ENCODE measurements around the gene CENPO. TPM values are rescaled to one million over a fixed set of nuclear protein-coding genes. Genes with fewer than 3 reads are reported as not detected.
A peak's percentile ranks its signal among the peaks of the same experiment; 100 is the strongest.

The CENPO gene
- total and polyA plus RNA-seq, 12 donors = 2.6 to 16.6 (median 9.5) TPM

- 92 to 94% (median 93%) methylated on average over 12 to 14 of the region's 14 CpGs for WGBS, 4 donors
- intact Hi-C loops (cut with DNase I) = loop anchor here (2.0 to 5.0 kb wide), 3 partner anchors 405 to 414 kb away; no protein-coding TSS in a partner anchor
- H3K36me3 ChIP-seq (replicated peaks in 1 of 2) = peaks cover 0 to 12% of the 10 kb centered on the region in 2 donors
- H3K4me3 ChIP-seq = no peak overlapping the region
- peaks cover 0 to 8% of the 10 kb centered on the region in 2 donors for H3K4me1 ChIP-seq (replicated peaks in 1 of 2)
- H3K9me3 ChIP-seq (replicated peaks in 1 of 3) = no peaks in the 10 kb centered on the region
- no peak for TF ChIP-seq CTCF (IDR thresholded peaks at IDR 0.05)
- DNase-seq = peak in 3 of 7 donors; percentile 12 to 29 (median 18)
- no peak overlapping the region for H3K27ac ChIP-seq
- no peaks in the 10 kb centered on the region for H3K27me3 ChIP-seq
Observed at GRCh38 chr2:24825883-24826772, 32.9 kb downstream of the CENPO start.

GRCh38 chr2:24826773-24827145, 33.5 kb downstream of the CENPO start:
- Histone ChIP-seq H3K36me3 (replicated peaks in 1 of 2) (peaks cover 0 to 8% of the 10 kb centered on the region in 2 donors), H3K4me1 (replicated peaks in 1 of 2) (peaks cover 0 to 8% of the 10 kb centered on the region in 2 donors), H3K27ac (no peak overlapping the region), H3K4me3 (no peak overlapping the region), H3K9me3 (replicated peaks in 1 of 3) (no peaks in the 10 kb centered on the region), H3K27me3 (no peaks in the 10 kb centered on the region)
- intact Hi-C loops (cut with DNase I) = loop anchor here (2.0 to 5.0 kb wide), 2 partner anchors 414 kb away; no protein-coding TSS in a partner anchor
- peak in 1 of 7 donors; percentile 3 for DNase-seq
- TF ChIP-seq POLR2A (IDR thresholded peaks at IDR 0.05) (no peak), CTCF (IDR thresholded peaks at IDR 0.05) (no peak)
- WGBS, 4 donors = 63 to 80% (median 69%) methylated on average over 5 of the region's 5 CpGs

GRCh38 chr2:24827321-24828237, 34.4 kb downstream of the CENPO start:
- Histone ChIP-seq H3K4me1 (replicated peaks in 1 of 2) (peaks cover 0 to 8% of the 10 kb centered on the region in 2 donors), H3K27ac (no peak overlapping the region), H3K27me3 (no peaks in the 10 kb centered on the region), H3K4me3 (no peak overlapping the region), H3K9me3 (replicated peaks in 1 of 3) (no peaks in the 10 kb centered on the region), H3K36me3 (replicated peaks in 1 of 2) (peaks cover 0 to 4% of the 10 kb centered on the region in 2 donors)
- DNase-seq = peak; percentile 84 to 95 (median 88)
- WGBS, 4 donors = 22 to 32% (median 30%) methylated on average over 16 to 30 of the region's 30 CpGs
- TF ChIP-seq CTCF (IDR thresholded peaks at IDR 0.05) (peak; percentile 83 to 95 (median 92)), POLR2A (IDR thresholded peaks at IDR 0.05) (no peak)
- intact Hi-C loops (cut with DNase I) = loop anchor here (2.0 to 5.0 kb wide), 2 partner anchors 415 kb away; no protein-coding TSS in a partner anchor
